IMR-90 (cell line): ENCODE data around the gene SYT17. TPM values are rescaled to one million over a fixed set of nuclear protein-coding genes. Genes with fewer than 3 reads are reported as not detected.

Experiments
- ATAC-seq: fragments of 200-7000 bp; cut with Tn5 transposase; 2 replicates; pipeline ENCODE4 v1.9.1; 2020; ENCODE audit warnings: low read depth, mild to moderate bottlenecking, moderate library complexity
- BruUV-seq: library from RNA; stranded (reverse); fragments of 400-500 nt; replicated peaks from 2 replicates; lab custom pipeline; 2021; lab: Mats Ljungman, UMichigan
- CTCF ChIA-PET: fragments of 300-600 bp; formaldehyde crosslinking; extraction: SDS; loops from one replicate; lab custom pipeline; 2021; ENCODE audit warnings: antibody characterized with exemption; lab: Yijun Ruan, JAX
- POLR2A ChIA-PET: fragments of 300-600 bp; sonication (Branson Sonifier 250); formaldehyde crosslinking; loops from one replicate; lab custom pipeline; 2022; ENCODE audit warnings: antibody characterized with exemption; ENCODE audit not compliant: unreplicated experiment; lab: Charles Lee
- DNase-seq: peaks from one replicate; pipeline ENCODE4 v3.0.0; 2013
- H2AFZ ChIP-seq: replicated peaks from 2 replicates; pipeline ENCODE3; 2013; ENCODE audit warnings: low read length, mild to moderate bottlenecking; ENCODE audit not compliant: poor library complexity
- H2AK5ac ChIP-seq: 2 replicates; pipeline ENCODE4 v1.6.1; 2013; ENCODE audit warnings: low read depth, low read length, inconsistent platforms
- H2AK9ac ChIP-seq: replicated peaks from 2 replicates; pipeline ENCODE3; 2013; ENCODE audit warnings: mild to moderate bottlenecking, low read depth, low read length, moderate library complexity; ENCODE audit not compliant: poor library complexity
- H2BK120ac ChIP-seq: 2 replicates; pipeline ENCODE4 v1.6.1; 2013; ENCODE audit warnings: low read depth, low read length, inconsistent platforms
- H2BK15ac ChIP-seq: 3 replicates; pipeline ENCODE4 v1.6.1; 2013; ENCODE audit warnings: low read depth, low read length, inconsistent platforms
- H2BK20ac ChIP-seq: 2 replicates; pipeline ENCODE4 v1.6.1; 2013; ENCODE audit warnings: low read depth, mild to moderate bottlenecking, inconsistent platforms, low read length, moderate library complexity
- H2BK5ac ChIP-seq: 2 replicates; pipeline ENCODE4 v1.6.1; 2013; ENCODE audit warnings: mild to moderate bottlenecking, low read depth, low read length, inconsistent platforms; ENCODE audit not compliant: poor library complexity, severe bottlenecking
- H3K14ac ChIP-seq: replicated peaks from 2 replicates; pipeline ENCODE4 v1.6.1; 2013; ENCODE audit warnings: low read depth, low read length, inconsistent platforms
- H3K18ac ChIP-seq: 2 replicates; pipeline ENCODE4 v1.6.1; 2013; ENCODE audit warnings: low read depth, low read length, control low read depth
- H3K23ac ChIP-seq: 2 replicates; pipeline ENCODE4 v1.6.1; 2013; ENCODE audit warnings: low read depth, low read length, inconsistent platforms
- H3K27ac ChIP-seq: 2 replicates; pipeline ENCODE4 v1.5.1; 2013; ENCODE audit warnings: mild to moderate bottlenecking, control low read depth, low read length; ENCODE audit not compliant: insufficient read depth
- H3K27me3 ChIP-seq: 2 replicates; pipeline ENCODE4 v1.6.1; 2013; ENCODE audit warnings: low read length; ENCODE audit not compliant: control insufficient read depth, insufficient read depth
- H3K36me3 ChIP-seq: 2 replicates; pipeline ENCODE4 v1.6.1; 2013; ENCODE audit warnings: low read length, mixed read lengths; ENCODE audit not compliant: control insufficient read depth, insufficient read depth
- H3K4ac ChIP-seq: 2 replicates; pipeline ENCODE4 v1.6.1; 2013; ENCODE audit warnings: low read depth, low read length, inconsistent platforms
- H3K4me1 ChIP-seq: 2 replicates; pipeline ENCODE4 v1.6.1; 2013; ENCODE audit warnings: low read length, mixed read lengths; ENCODE audit not compliant: control insufficient read depth, insufficient read depth
- H3K4me2 ChIP-seq: 2 replicates; pipeline ENCODE4 v1.6.1; 2013; ENCODE audit warnings: low read depth, mild to moderate bottlenecking, control low read depth, low read length, moderate library complexity
- H3K4me3 ChIP-seq: 2 replicates; pipeline ENCODE4 v1.5.1; 2013; ENCODE audit warnings: low read depth, mild to moderate bottlenecking, control low read depth, low read length, moderate library complexity; ENCODE audit not compliant: insufficient read depth
- H3K56ac ChIP-seq: 2 replicates; pipeline ENCODE4 v1.6.1; 2013; ENCODE audit warnings: low read length, inconsistent platforms; ENCODE audit not compliant: insufficient read depth; ENCODE audit errors: extremely low read depth
- H3K79me1 ChIP-seq, 2 experiments: 2 replicates each; pipeline ENCODE4 v1.6.1; 2013; ENCODE audit warnings: low read length in 2 of 2, inconsistent platforms in 1 of 2, low read depth in 1 of 2
- H3K9ac ChIP-seq: 2 replicates; pipeline ENCODE4 v1.6.1; 2013; ENCODE audit warnings: low read depth, low read length, control low read depth
- H3K9me1 ChIP-seq: 2 replicates; pipeline ENCODE4 v1.6.1; 2013; ENCODE audit warnings: low read length, inconsistent platforms; ENCODE audit not compliant: insufficient read depth
- H3K9me3 ChIP-seq: 2 replicates; pipeline ENCODE4 v1.6.1; 2013; ENCODE audit warnings: low read length; ENCODE audit not compliant: control insufficient read depth, insufficient read depth
- H4K20me1 ChIP-seq: 2 replicates; pipeline ENCODE4 v1.6.1; 2013; ENCODE audit warnings: low read length, inconsistent platforms; ENCODE audit not compliant: insufficient read depth
- H4K5ac ChIP-seq: 2 replicates; pipeline ENCODE4 v1.6.1; 2013; ENCODE audit warnings: mild to moderate bottlenecking, low read depth, low read length, control low read depth
- H4K8ac ChIP-seq, 2 experiments: 2 replicates each; pipeline ENCODE4 v1.6.1; 2013; ENCODE audit warnings: low read depth in 2 of 2, low read length in 2 of 2, control low read depth in 1 of 2, inconsistent platforms in 1 of 2
- H4K91ac ChIP-seq: 2 replicates; pipeline ENCODE4 v1.6.1; 2013; ENCODE audit warnings: low read depth, low read length, inconsistent platforms; ENCODE audit not compliant: insufficient read depth
- BHLHE40 ChIP-seq: fragments of 150-350 bp; IDR thresholded peaks from 2 replicates; pipeline ENCODE4 v1.6.1; 2016; ENCODE audit warnings: mild to moderate bottlenecking, low read depth, low read length
- CEBPB ChIP-seq: IDR thresholded peaks from 2 replicates; pipeline ENCODE4 v1.6.1; 2012; ENCODE audit warnings: low read depth, low read length, improper control_type of control experiment
- CHD1 ChIP-seq: IDR thresholded peaks from 2 replicates; pipeline ENCODE4 v1.6.1; 2012; ENCODE audit warnings: low read depth, low read length, improper control_type of control experiment
- CTCF ChIP-seq: conservative IDR thresholded peaks from 2 replicates; pipeline ENCODE4 v1.5.1; 2012; ENCODE audit warnings: mild to moderate bottlenecking, low read depth, low read length, improper control_type of control experiment
- FOS ChIP-seq: fragments of 150-350 bp; IDR thresholded peaks from 2 replicates; pipeline ENCODE4 v1.6.1; 2016; ENCODE audit warnings: low read depth, low read length
- MAFK ChIP-seq: IDR thresholded peaks from 2 replicates; pipeline ENCODE4 v1.6.1; 2012; ENCODE audit warnings: low read depth, low read length, improper control_type of control experiment
- MAZ ChIP-seq: IDR thresholded peaks from 2 replicates; pipeline ENCODE4 v1.6.1; 2012; ENCODE audit warnings: low read depth, mild to moderate bottlenecking, low read length, improper control_type of control experiment, moderate library complexity, borderline replicate concordance
- MXI1 ChIP-seq: IDR thresholded peaks from 2 replicates; pipeline ENCODE4 v1.6.1; 2012; ENCODE audit warnings: low read depth, mild to moderate bottlenecking, low read length, moderate library complexity, borderline replicate concordance
- NFE2L2 ChIP-seq: fragments of 150-350 bp; IDR thresholded peaks from 2 replicates; pipeline ENCODE4 v1.6.1; 2016; ENCODE audit warnings: low read depth, mild to moderate bottlenecking, low read length
- POLR2A ChIP-seq: IDR thresholded peaks from 2 replicates; pipeline ENCODE4 v1.6.1; 2012; ENCODE audit warnings: mild to moderate bottlenecking, low read depth, low read length
- RAD21 ChIP-seq: IDR thresholded peaks from 2 replicates; pipeline ENCODE4 v1.6.1; 2012; ENCODE audit warnings: low read length, improper control_type of control experiment
- RCOR1 ChIP-seq: IDR thresholded peaks from 2 replicates; pipeline ENCODE4 v1.6.1; 2012; ENCODE audit warnings: mild to moderate bottlenecking, low read length, improper control_type of control experiment; ENCODE audit not compliant: insufficient replicate concordance
- RFX5 ChIP-seq: IDR thresholded peaks from 2 replicates; pipeline ENCODE4 v1.8.0; 2012; ENCODE audit warnings: low read depth, mild to moderate bottlenecking, low read length, moderate library complexity
- WGBS, 2 experiments: methylation state at CpG; one replicate each; pipeline versions ENCODE4 v1.1.5 to v1.1.7; 2013; ENCODE audit warnings: missing lambda C conversion rate in 2 of 2; ENCODE audit not compliant: insufficient read length in 1 of 2; ENCODE audit errors: extremely low coverage in 2 of 2; 5-methylcytosine and 5-hydroxymethylcytosine counted together
- dilution Hi-C: fragments of 300-500 bp; cut with HindIII; formaldehyde crosslinking; loops from one replicate; pipeline ENCODE4 v1.14.3; 2018; ENCODE audit warnings: low sequenced_read_pairs; ENCODE audit not compliant: unreplicated experiment
- in situ Hi-C: fragments of 300-500 bp; cut with MboI; formaldehyde crosslinking; loops from 3 replicates; pipeline ENCODE4 v1.14.3; 2019; ENCODE audit warnings: low sequenced_read_pairs, inconsistent platforms, mixed read lengths
- intact Hi-C: fragments of 100-400 bp; cut with micrococcal nuclease; formaldehyde crosslinking; loops from 2 replicates; pipeline ENCODE4 v1.10.0; 2022
- polyA plus RNA-seq, 3 experiments: library from polyadenylated mRNA; depleted of rRNA; stranded (reverse); fragments of >200 nt; gene quantifications; 2 replicates each; pipeline ENCODE4 v1.2.3, GENCODE V29; 2012; ENCODE audit warnings: low replicate concordance in 1 of 3
- total RNA-seq: library from RNA; depleted of rRNA; stranded (reverse); fragments of >200 nt; gene quantifications from 2 replicates; pipeline ENCODE4 v1.2.3, GENCODE V29; 2012
- TF ChIP-seq, protein P1 (sequence below): fragments of 150-350 bp; IDR thresholded peaks from 2 replicates; pipeline ENCODE4 v1.6.1; 2017; ENCODE audit warnings: mild to moderate bottlenecking, antibody characterized with exemption, low read length, low read depth
- TF ChIP-seq, protein P2 (sequence below): fragments of 150-350 bp; IDR thresholded peaks from 2 replicates; pipeline ENCODE4 v1.6.1; 2016; ENCODE audit warnings: low read depth, mild to moderate bottlenecking, low read length, moderate library complexity, borderline replicate concordance

SYT17 gene
- total and polyA plus RNA-seq, 2 of the 4 experiments (the other 2 are of a cell fraction) = not detected

- Histone ChIP-seq H3K27me3 (no peaks in the 10 kb centered on the region), H4K20me1 (no peaks in the 10 kb centered on the region), H2BK120ac (no peak overlapping the region), H3K9me3 (peaks cover 6% of the 10 kb centered on the region; the same call in 1 of the 2 replicates), H3K14ac (no peak overlapping the region), H3K79me1 (no peaks in the 10 kb centered on the region), H3K9me1 (no peaks in the 10 kb centered on the region), H2BK15ac (no peak overlapping the region), H3K27ac (no peak overlapping the region), H3K4ac (no peak overlapping the region), H3K4me2 (no peak overlapping the region), H3K9ac (no peak overlapping the region), H2AK9ac (no peak overlapping the region), H3K4me1 (no peaks in the 10 kb centered on the region), H4K8ac (no peak overlapping the region), H3K56ac (no peak overlapping the region), H2AK5ac (no peak overlapping the region), H4K5ac (no peak overlapping the region), H3K36me3 (no peaks in the 10 kb centered on the region), H2BK5ac (no peak overlapping the region), H3K18ac (no peak overlapping the region), H2BK20ac (no peak overlapping the region), H3K4me3 (no peak overlapping the region), H4K91ac (no peak overlapping the region), H2AFZ (no peak overlapping the region), H3K23ac (no peak overlapping the region)
- intact Hi-C loops = no loop called here
- no peak for DNase-seq
- CTCF ChIA-PET = no interaction called here
- POLR2A ChIA-PET = no interaction called here
- dilution Hi-C loops = no loop called here
- WGBS, 2 experiments = 60% methylated on average over 1 of the region's 11 CpGs; no CpG with 5 or more reads in 1 of the 2 experiments
- BruUV-seq = no TSS peak
- TF ChIP-seq POLR2A (no peak), CEBPB (no peak), FOS (no peak), RAD21 (no peak), NFE2L2 (no peak), RFX5 (no peak), CTCF (no peak), MXI1 (no peak), CHD1 (no peak), MAFK (no peak), RCOR1 (no peak), BHLHE40 (no peak), MAZ (no peak)
- TF ChIP-seq, protein P1, sequence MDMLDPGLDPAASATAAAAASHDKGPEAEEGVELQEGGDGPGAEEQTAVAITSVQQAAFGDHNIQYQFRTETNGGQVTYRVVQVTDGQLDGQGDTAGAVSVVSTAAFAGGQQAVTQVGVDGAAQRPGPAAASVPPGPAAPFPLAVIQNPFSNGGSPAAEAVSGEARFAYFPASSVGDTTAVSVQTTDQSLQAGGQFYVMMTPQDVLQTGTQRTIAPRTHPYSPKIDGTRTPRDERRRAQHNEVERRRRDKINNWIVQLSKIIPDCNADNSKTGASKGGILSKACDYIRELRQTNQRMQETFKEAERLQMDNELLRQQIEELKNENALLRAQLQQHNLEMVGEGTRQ = no peak
- TF ChIP-seq, protein P2, sequence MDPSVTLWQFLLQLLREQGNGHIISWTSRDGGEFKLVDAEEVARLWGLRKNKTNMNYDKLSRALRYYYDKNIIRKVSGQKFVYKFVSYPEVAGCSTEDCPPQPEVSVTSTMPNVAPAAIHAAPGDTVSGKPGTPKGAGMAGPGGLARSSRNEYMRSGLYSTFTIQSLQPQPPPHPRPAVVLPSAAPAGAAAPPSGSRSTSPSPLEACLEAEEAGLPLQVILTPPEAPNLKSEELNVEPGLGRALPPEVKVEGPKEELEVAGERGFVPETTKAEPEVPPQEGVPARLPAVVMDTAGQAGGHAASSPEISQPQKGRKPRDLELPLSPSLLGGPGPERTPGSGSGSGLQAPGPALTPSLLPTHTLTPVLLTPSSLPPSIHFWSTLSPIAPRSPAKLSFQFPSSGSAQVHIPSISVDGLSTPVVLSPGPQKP = no peak
- no peak for ATAC-seq
- in situ Hi-C loops = no loop called here
Measured at GRCh38 chr16:19241512-19241911, 73.5 kb downstream of the SYT17 start.
